K562 (cell line): Measurements from ENCODE around the gene SFMBT2. TPM values are rescaled to one million over a fixed set of nuclear protein-coding genes. Genes with fewer than 3 reads are reported as not detected.

Experiments used
- ATAC-seq: fragments of 200-7000 bp; cut with Tn5 transposase; 3 replicates; pipeline ENCODE4 v1.9.1; 2020; ENCODE audit warnings: moderate library complexity
- BruUV-seq: library from RNA; stranded (reverse); fragments of 400-500 nt; replicated peaks from 2 replicates; lab custom pipeline; 2021; lab: Mats Ljungman, UMichigan
- CTCF ChIA-PET: fragments of 300-600 bp; formaldehyde crosslinking; extraction: SDS; loops from one replicate; lab custom pipeline; 2021; ENCODE audit warnings: low intra/inter-chr PET ratio; lab: Yijun Ruan, JAX
- POLR2A ChIA-PET: fragments of 300-600, 350-650 bp; sonication (Branson Sonifier 250); formaldehyde crosslinking; extraction: SDS; loops from one replicate; lab custom pipeline; 2021; ENCODE audit warnings: antibody characterized with exemption, inconsistent platforms; lab: Yijun Ruan, JAX
- DNase-seq, 4 experiments: peaks; one replicate each; pipeline versions ENCODE4 v3.0.0 to v3.0.0-alpha.2; 2011 to 2018; ENCODE audit warnings: low spot score in 3 of 4, mixed read lengths in 3 of 4; ENCODE audit errors: extremely low read depth in 1 of 4
- FAIRE-seq: peaks from 2 replicates; lab custom pipeline; 2011; peaks lifted over from hg19 to GRCh38; lab: Jason Lieb, UNC
- H2AFZ ChIP-seq: 2 replicates; pipeline ENCODE4 v1.6.0; 2011; ENCODE audit warnings: low read depth, low read length, control low read depth, inconsistent platforms
- H3K27ac ChIP-seq: fragments of 200-600 bp; 3 replicates; pipeline ENCODE4 v1.8.0; 2011; ENCODE audit warnings: low read depth, mild to moderate bottlenecking, control low read depth, inconsistent platforms, low read length, moderate library complexity, mixed read lengths; ENCODE audit errors: extremely low read depth
- H3K27me3 ChIP-seq, 2 experiments: fragments of 300-600 bp in 1 of 2; 2 replicates in 1 of 2; 3 replicates in 1 of 2; pipeline versions ENCODE4 v1.6.0 to v1.8.0; 2011; ENCODE audit warnings: inconsistent platforms in 2 of 2, low read length in 2 of 2, mild to moderate bottlenecking in 1 of 2, mixed read lengths in 1 of 2, moderate library complexity in 1 of 2; ENCODE audit not compliant: control insufficient read depth in 2 of 2, insufficient read depth in 2 of 2
- H3K36me3 ChIP-seq: fragments of 300-600 bp; 3 replicates; pipeline ENCODE4 v1.8.0; 2011; ENCODE audit warnings: mild to moderate bottlenecking, low read length, inconsistent platforms; ENCODE audit not compliant: control insufficient read depth, insufficient read depth
- H3K4me1 ChIP-seq, 2 experiments: fragments of 200-600 bp in 1 of 2; replicated peaks in 1 of 2; 2 replicates in 1 of 2; 3 replicates in 1 of 2; pipeline versions ENCODE4 v1.5.1 to v1.8.0; 2011; ENCODE audit warnings: inconsistent platforms in 2 of 2, low read length in 2 of 2, mild to moderate bottlenecking in 1 of 2, mixed read lengths in 1 of 2, moderate library complexity in 1 of 2; ENCODE audit not compliant: control insufficient read depth in 2 of 2, insufficient read depth in 2 of 2
- H3K4me2 ChIP-seq: 2 replicates; pipeline ENCODE4 v1.6.1; 2011; ENCODE audit warnings: low read length, control low read depth, inconsistent platforms, mixed read lengths; ENCODE audit not compliant: insufficient read depth
- H3K4me3 ChIP-seq: fragments of 200-600 bp; sonication (generic), shearing (Covaris generic); 2 replicates; pipeline ENCODE4 v1.5.1; 2016; ENCODE audit warnings: control low read depth, inconsistent platforms
- H3K79me2 ChIP-seq: fragments of 200-600 bp; 3 replicates; pipeline ENCODE4 v1.8.0; 2011; ENCODE audit warnings: low read length, inconsistent platforms; ENCODE audit not compliant: control insufficient read depth, insufficient read depth
- H3K9ac ChIP-seq, 2 experiments: 2 replicates each; pipeline versions ENCODE4 v1.6.0 to v1.6.1; 2011; ENCODE audit warnings: low read depth in 2 of 2, low read length in 2 of 2, control low read depth in 1 of 2, inconsistent platforms in 1 of 2, mild to moderate bottlenecking in 1 of 2, mixed read lengths in 1 of 2; ENCODE audit not compliant: insufficient read depth in 1 of 2
- H3K9me1 ChIP-seq: one replicate; pipeline ENCODE4 v1.6.0; 2011; ENCODE audit warnings: inconsistent platforms, mild to moderate bottlenecking, low read length, moderate library complexity; ENCODE audit not compliant: control insufficient read depth, insufficient read depth
- H3K9me3 ChIP-seq: replicated peaks from 2 replicates; pipeline ENCODE4 v1.5.1; 2011; ENCODE audit warnings: low read depth, low read length, inconsistent platforms; ENCODE audit not compliant: control insufficient read depth, insufficient read depth
- H4K20me1 ChIP-seq: replicated peaks from 2 replicates; pipeline ENCODE4 v1.6.1; 2011; ENCODE audit warnings: low read length, inconsistent platforms, mixed read lengths; ENCODE audit not compliant: control insufficient read depth, insufficient read depth
- FOXK1 ChIP-seq: sonication (generic); formaldehyde crosslinking; IDR thresholded peaks from 2 replicates; pipeline ENCODE4 v1.8.0; 2022; ENCODE audit warnings: missing genetic modification reagents, mild to moderate bottlenecking, borderline replicate concordance
- FOXO4 ChIP-seq: fragments of 450-650 bp; formaldehyde crosslinking; IDR thresholded peaks from 2 replicates; pipeline ENCODE4 v1.4.0; 2020; ENCODE audit warnings: mild to moderate bottlenecking, moderate library complexity
- HES1 ChIP-seq: fragments of 450-650 bp; IDR thresholded peaks from 2 replicates; pipeline ENCODE4 v1.6.1; 2016; ENCODE audit warnings: low read depth, mild to moderate bottlenecking, moderate library complexity
- LEF1 ChIP-seq: fragments of 450-650 bp; IDR thresholded peaks from 2 replicates; pipeline ENCODE4 v1.6.1; 2016; ENCODE audit warnings: mild to moderate bottlenecking
- PCBP2 ChIP-seq: fragments of 200-400 bp; formaldehyde crosslinking; IDR thresholded peaks from 2 replicates; pipeline ENCODE4 v1.6.1; 2018; ENCODE audit warnings: low read length, low read depth, mild to moderate bottlenecking, moderate library complexity; ENCODE audit not compliant: poor library complexity, severe bottlenecking
- PYGO2 ChIP-seq: fragments of 450-650 bp; IDR thresholded peaks from 2 replicates; pipeline ENCODE4 v1.6.1; 2016; ENCODE audit warnings: mild to moderate bottlenecking, missing genetic modification characterization, moderate library complexity, missing compliant biosample characterization
- RAD51 ChIP-seq: fragments of 450-650 bp; IDR thresholded peaks from 2 replicates; pipeline ENCODE4 v1.7.1; 2016; ENCODE audit warnings: low read depth, mild to moderate bottlenecking, borderline replicate concordance
- SRSF3 ChIP-seq: fragments of 200-400 bp; formaldehyde crosslinking; IDR thresholded peaks from 2 replicates; pipeline ENCODE4 v1.6.1; 2016; ENCODE audit warnings: mild to moderate bottlenecking, low read length, moderate library complexity; ENCODE audit not compliant: insufficient read depth
- THAP12 ChIP-seq: fragments of 250-450 bp; sonication (Bioruptor Pico); IDR thresholded peaks from 2 replicates; pipeline ENCODE4 v1.9.0; 2021; ENCODE audit warnings: mild to moderate bottlenecking, inconsistent platforms
- WGBS: fragments of 100-300 bp; shearing (Covaris generic); methylation state at CpG from one replicate; pipeline ENCODE4 v1.1.6; 2016; ENCODE audit warnings: low coverage, mixed read lengths; ENCODE audit not compliant: insufficient coverage; ENCODE audit errors: missing lambda C conversion rate; 5-methylcytosine and 5-hydroxymethylcytosine counted together
- in situ Hi-C: fragments of 300-500 bp; cut with MboI; formaldehyde crosslinking; loops from 4 replicates; pipeline ENCODE4 v1.15.0; 2018; ENCODE audit warnings: inconsistent platforms, mixed read lengths
- intact Hi-C: fragments of 100-400 bp; cut with micrococcal nuclease; formaldehyde crosslinking; loops from 2 replicates; pipeline ENCODE4 v1.14.2; 2022
- polyA plus RNA-seq, 8 experiments: library from polyadenylated mRNA; depleted of rRNA in 4 of 8; stranded (reverse) in 5 of 8; unstranded in 3 of 8; fragments of >200 nt; fragmentation: Nextera tagmentation in 2 of 8; fragmentation: Illumina TruSeq in 1 of 8; extraction: Ambion mirVana in 2 of 8; extraction: Trizol in 1 of 8; gene quantifications; 2 replicates each; pipeline versions ENCODE4 v1.2.1 to v1.2.3, GENCODE V29; 2011 to 2014; ENCODE audit warnings: inconsistent platforms in 1 of 8, missing spikeins in 1 of 8
- total RNA-seq, 7 experiments: library from RNA; depleted of rRNA in 6 of 7; stranded (reverse); fragments of >200 nt in 6 of 7; fragmentation: Illumina TruSeq in 2 of 7; extraction: Trizol in 2 of 7; gene quantifications; 2 replicates each; pipeline versions ENCODE4 v1.2.1 to v1.2.3, GENCODE V29; 2011 to 2021; ENCODE audit warnings: low replicate concordance in 1 of 7

SFMBT2 gene
- total and polyA plus RNA-seq, 9 of the 15 experiments (the other 6 are each of a cell fraction or from before 2014, with no cell fraction given), result 1.2 to 13.6 (median 7.6) TPM

GRCh38 chr10:7428673-7429350 lies 18.0 kb upstream of the SFMBT2 start:
- CTCF ChIA-PET, result no interaction called here
- H2AFZ ChIP-seq, result no peak overlapping the region
- in situ Hi-C loops, result no loop called here
- no peaks in the 10 kb centered on the region for H3K4me1 ChIP-seq
- H3K27me3 ChIP-seq, result peaks cover 25 to 37% of the 10 kb centered on the region in 2 experiments
- no peaks in the 10 kb centered on the region for H3K36me3 ChIP-seq
- ATAC-seq, result no peak
- no peaks in the 10 kb centered on the region for H3K9me1 ChIP-seq
- H3K27ac ChIP-seq, result no peak overlapping the region
- no peaks in the 10 kb centered on the region for H3K79me2 ChIP-seq
- no peak for FAIRE-seq
- DNase-seq, result no peak
- POLR2A ChIA-PET, result interaction anchor here (0.6 kb wide), 1 partner anchor 420 kb away, joined by 3 read pairs; no protein-coding TSS in a partner anchor
- H3K9ac ChIP-seq, result no peak overlapping the region
- no peaks in the 10 kb centered on the region for H4K20me1 ChIP-seq
- no TSS peak for BruUV-seq
- 6% methylated on average over 5 of the region's 5 CpGs for WGBS
- intact Hi-C loops, result no loop called here
- TF ChIP-seq FOXK1 (CRISPR knock-in tag) (no peak), PYGO2 (tag) (no peak)
- no peak overlapping the region for H3K4me2 ChIP-seq
- no peaks in the 10 kb centered on the region for H3K9me3 ChIP-seq
- H3K4me3 ChIP-seq, result no peak overlapping the region

- H4K20me1 ChIP-seq, result no peaks in the 10 kb centered on the region
- no peaks in the 10 kb centered on the region for H3K9me1 ChIP-seq
- H3K36me3 ChIP-seq, result no peaks in the 10 kb centered on the region
- no peak overlapping the region for H3K4me3 ChIP-seq
- POLR2A ChIA-PET, result interaction anchor here (0.7 kb wide), 1 partner anchor 314 kb away, joined by 3 read pairs; no protein-coding TSS in a partner anchor
- H3K9me3 ChIP-seq, result no peaks in the 10 kb centered on the region
- no peak for ATAC-seq
- FAIRE-seq, result no peak
- H3K27ac ChIP-seq, result no peak overlapping the region
- CTCF ChIA-PET, result no interaction called here
- H3K79me2 ChIP-seq, result no peaks in the 10 kb centered on the region
- no peaks in the 10 kb centered on the region for H3K4me1 ChIP-seq
- in situ Hi-C loops (no loop called here), intact Hi-C loops (no loop called here)
- no peak for DNase-seq
- 2% methylated on average over 4 of the region's 4 CpGs for WGBS
- no peak overlapping the region for H2AFZ ChIP-seq
- H3K27me3 ChIP-seq, result peaks cover 18 to 29% of the 10 kb centered on the region in 2 experiments
- no peak overlapping the region for H3K9ac ChIP-seq
- no peak overlapping the region for H3K4me2 ChIP-seq
- BruUV-seq, result no TSS peak
- TF ChIP-seq THAP12 (CRISPR knock-in tag) (no peak), SRSF3 (no peak), PCBP2 (no peak), FOXO4 (CRISPR knock-in tag) (no peak), RAD51 (no peak), LEF1 (no peak), HES1 (no peak)
Measured at GRCh38 chr10:7426349-7426748, 15.5 kb upstream of the SFMBT2 start.
